ENCODE results near the gene CNTNAP2.

CNTNAP2 gene

GRCh38 chr7:146982482-146982881, 865.9 kb downstream of the CNTNAP2 start:
- peaks cover 4% of the 10 kb centered on the region; the same call in 1 of the 2 replicates for H3K36me3 ChIP-seq (ENCODE audit: low read length)
- H3K27ac ChIP-seq (ENCODE audit: low read depth, low read length): no peak overlapping the region
- no peak overlapping the region for H3K9ac ChIP-seq (ENCODE audit: low read length)
- H3K27me3 ChIP-seq (ENCODE audit: low read length): no peaks in the 10 kb centered on the region
- no peaks in the 10 kb centered on the region for H3K79me2 ChIP-seq (ENCODE audit: insufficient read depth, low read length)
- no peak overlapping the region for H2AFZ ChIP-seq (ENCODE audit: low read depth, low read length, severe bottlenecking)
- no peak for TF ChIP-seq EZH2phosphoT487 (conservative IDR thresholded peaks at IDR 0.05; ENCODE audit: low read length)
- no peak for TF ChIP-seq CTCF (IDR thresholded peaks at IDR 0.05; ENCODE audit: insufficient read depth, low read length, poor library complexity, severe bottlenecking)
- H3K4me3 ChIP-seq (ENCODE audit: insufficient read depth, low read length, poor library complexity, severe bottlenecking): no peak overlapping the region
- H3K9me2 ChIP-seq (replicated peaks; ENCODE audit: insufficient read depth, low read length): no peaks in the 10 kb centered on the region
- H3K9me3 ChIP-seq (ENCODE audit: insufficient read depth, low read length): 0 out of 2 replicates have a peak, but pooled peaks cover 3% of the 10 kb centered on the region
- H3K4me2 ChIP-seq (ENCODE audit: low read depth, low read length, poor library complexity, severe bottlenecking): no peak overlapping the region
- H3F3A ChIP-seq (ENCODE audit: insufficient read depth): no peaks in the 10 kb centered on the region
- no peaks in the 10 kb centered on the region for H4K20me1 ChIP-seq (ENCODE audit: low read depth, low read length)

GRCh38 chr7:146991596-146991995, 875.0 kb downstream of the CNTNAP2 start:
- no peak for TF ChIP-seq CTCF (IDR thresholded peaks at IDR 0.05; ENCODE audit: insufficient read depth, low read length, poor library complexity, severe bottlenecking)
- no peak for TF ChIP-seq EZH2phosphoT487 (conservative IDR thresholded peaks at IDR 0.05; ENCODE audit: low read length)
- H3K4me2 ChIP-seq (ENCODE audit: low read depth, low read length, poor library complexity, severe bottlenecking): no peak overlapping the region

GRCh38 chr7:146993764-146994163, 877.2 kb downstream of the CNTNAP2 start:
- H3K9me2 ChIP-seq (replicated peaks; ENCODE audit: insufficient read depth, low read length): no peaks in the 10 kb centered on the region
- no peak for TF ChIP-seq EZH2phosphoT487 (conservative IDR thresholded peaks at IDR 0.05; ENCODE audit: low read length)
- no peak for TF ChIP-seq CTCF (IDR thresholded peaks at IDR 0.05; ENCODE audit: insufficient read depth, low read length, poor library complexity, severe bottlenecking)
- H3K9ac ChIP-seq (ENCODE audit: low read length): no peak overlapping the region
- H3K9me3 ChIP-seq (ENCODE audit: insufficient read depth, low read length): no peaks in the 10 kb centered on the region
- no peaks in the 10 kb centered on the region for H3K27me3 ChIP-seq (ENCODE audit: low read length)
- H3F3A ChIP-seq (ENCODE audit: insufficient read depth): no peaks in the 10 kb centered on the region
- H2AFZ ChIP-seq (ENCODE audit: low read depth, low read length, severe bottlenecking): no peak overlapping the region
- no peaks in the 10 kb centered on the region for H4K20me1 ChIP-seq (ENCODE audit: low read depth, low read length)
- H3K79me2 ChIP-seq (ENCODE audit: insufficient read depth, low read length): no peaks in the 10 kb centered on the region
- H3K4me3 ChIP-seq (ENCODE audit: insufficient read depth, low read length, poor library complexity, severe bottlenecking): no peak overlapping the region
- no peak overlapping the region for H3K4me2 ChIP-seq (ENCODE audit: low read depth, low read length, poor library complexity, severe bottlenecking)
- no peaks in the 10 kb centered on the region for H3K36me3 ChIP-seq (ENCODE audit: low read length)
- no peak overlapping the region for H3K27ac ChIP-seq (ENCODE audit: low read depth, low read length)

More at GRCh38 chr7:146991596-146991995, 875.0 kb downstream of the CNTNAP2 start:
- Histone ChIP-seq H3K4me3 (ENCODE audit: insufficient read depth, low read length, poor library complexity, severe bottlenecking) (no peak overlapping the region), H3K9ac (ENCODE audit: low read length) (no peak overlapping the region), H4K20me1 (ENCODE audit: low read depth, low read length) (no peaks in the 10 kb centered on the region), H3K9me3 (ENCODE audit: insufficient read depth, low read length) (no peaks in the 10 kb centered on the region), H3K36me3 (ENCODE audit: low read length) (no peaks in the 10 kb centered on the region), H3F3A (ENCODE audit: insufficient read depth) (no peaks in the 10 kb centered on the region), H3K27me3 (ENCODE audit: low read length) (no peaks in the 10 kb centered on the region), H3K27ac (ENCODE audit: low read depth, low read length) (no peak overlapping the region), H3K79me2 (ENCODE audit: insufficient read depth, low read length) (no peaks in the 10 kb centered on the region), H3K9me2 (replicated peaks; ENCODE audit: insufficient read depth, low read length) (no peaks in the 10 kb centered on the region), H2AFZ (ENCODE audit: low read depth, low read length, severe bottlenecking) (no peak overlapping the region)
